ENCODE results near the gene CATSPER1. TPM values are rescaled to one million over a fixed set of nuclear protein-coding genes. Genes with fewer than 3 reads are reported as not detected.

Gene CATSPER1
- total RNA-seq, 1 donor from 2014 or later: not detected

GRCh38 chr11:66042227-66042995 lies 16.1 kb upstream of the CATSPER1 start:
- intact Hi-C loops (cut with micrococcal nuclease): no loop called here
- Histone ChIP-seq H3K36me3 (no peaks in the 10 kb centered on the region), H3K9me3 (replicated peaks) (no peaks in the 10 kb centered on the region), H3K27me3 (ENCODE audit: low read depth) (peaks cover 14% of the 10 kb centered on the region), H3K27ac (replicated peaks) (no peak overlapping the region), H3K4me1 (peaks cover 11% of the 10 kb centered on the region), H3K4me3 (no peak overlapping the region)
- no peak for DNase-seq
- TF ChIP-seq, protein P1, sequence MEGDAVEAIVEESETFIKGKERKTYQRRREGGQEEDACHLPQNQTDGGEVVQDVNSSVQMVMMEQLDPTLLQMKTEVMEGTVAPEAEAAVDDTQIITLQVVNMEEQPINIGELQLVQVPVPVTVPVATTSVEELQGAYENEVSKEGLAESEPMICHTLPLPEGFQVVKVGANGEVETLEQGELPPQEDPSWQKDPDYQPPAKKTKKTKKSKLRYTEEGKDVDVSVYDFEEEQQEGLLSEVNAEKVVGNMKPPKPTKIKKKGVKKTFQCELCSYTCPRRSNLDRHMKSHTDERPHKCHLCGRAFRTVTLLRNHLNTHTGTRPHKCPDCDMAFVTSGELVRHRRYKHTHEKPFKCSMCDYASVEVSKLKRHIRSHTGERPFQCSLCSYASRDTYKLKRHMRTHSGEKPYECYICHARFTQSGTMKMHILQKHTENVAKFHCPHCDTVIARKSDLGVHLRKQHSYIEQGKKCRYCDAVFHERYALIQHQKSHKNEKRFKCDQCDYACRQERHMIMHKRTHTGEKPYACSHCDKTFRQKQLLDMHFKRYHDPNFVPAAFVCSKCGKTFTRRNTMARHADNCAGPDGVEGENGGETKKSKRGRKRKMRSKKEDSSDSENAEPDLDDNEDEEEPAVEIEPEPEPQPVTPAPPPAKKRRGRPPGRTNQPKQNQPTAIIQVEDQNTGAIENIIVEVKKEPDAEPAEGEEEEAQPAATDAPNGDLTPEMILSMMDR (IDR thresholded peaks at IDR 0.05; ENCODE audit: borderline replicate concordance): no peak

DNA sequence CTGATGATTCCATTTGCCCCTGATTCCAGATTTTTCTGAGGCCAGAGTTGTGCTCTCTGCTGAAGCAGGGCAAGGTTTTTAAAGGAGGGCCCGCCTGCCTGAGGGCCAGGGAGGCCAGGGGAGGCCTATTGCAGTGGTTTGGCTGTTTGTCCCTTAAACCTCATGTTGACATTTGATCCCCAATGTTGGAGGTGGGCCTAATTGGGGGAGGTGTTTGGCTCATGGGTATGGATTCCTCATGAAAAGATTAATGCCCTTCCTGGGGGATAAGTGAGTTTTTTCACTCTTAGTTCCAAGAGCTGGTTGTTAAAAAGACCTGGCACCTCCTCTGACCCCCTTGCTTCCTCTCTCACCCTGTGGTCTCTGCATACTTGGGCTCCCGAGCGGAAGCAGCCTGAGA lies 13.5 kb upstream of the CATSPER1 start:
- peaks cover 5% of the 10 kb centered on the region for H3K4me1 ChIP-seq
- peaks cover 4% of the 10 kb centered on the region for H3K27me3 ChIP-seq (ENCODE audit: low read depth)
- H3K9me3 ChIP-seq (replicated peaks): no peaks in the 10 kb centered on the region
- no peaks in the 10 kb centered on the region for H3K36me3 ChIP-seq
- TF ChIP-seq, protein P1 (IDR thresholded peaks at IDR 0.05; ENCODE audit: borderline replicate concordance): no peak
- DNase-seq: no peak
- H3K27ac ChIP-seq (replicated peaks): no peak overlapping the region
- H3K4me3 ChIP-seq: no peak overlapping the region
- intact Hi-C loops (cut with micrococcal nuclease): no loop called here

DNA sequence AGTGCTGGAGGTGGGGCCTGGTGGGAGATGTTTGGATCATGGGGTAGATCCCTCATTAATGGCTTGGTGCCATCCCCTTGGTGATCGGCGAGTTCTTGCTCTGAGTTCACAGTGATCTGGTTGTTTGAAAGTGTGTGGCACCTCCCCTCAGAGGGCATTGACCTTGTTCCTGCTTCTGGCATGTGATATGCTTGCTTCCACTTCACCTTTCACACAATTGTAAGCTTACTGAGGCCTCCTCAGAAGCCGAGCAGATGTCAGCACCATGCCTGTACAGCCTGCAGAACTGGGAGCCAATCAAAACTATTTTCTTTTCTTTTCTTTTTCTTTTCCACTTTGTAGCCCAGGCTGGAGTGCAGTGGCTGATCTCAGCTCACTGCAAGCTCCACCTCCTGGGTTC lies 11.0 kb upstream of the CATSPER1 start:
- H3K27me3 ChIP-seq (ENCODE audit: low read depth): peaks cover 4% of the 10 kb centered on the region
- no peak overlapping the region for H3K27ac ChIP-seq (replicated peaks)
- no peaks in the 10 kb centered on the region for H3K9me3 ChIP-seq (replicated peaks)
- intact Hi-C loops (cut with micrococcal nuclease): no loop called here
- DNase-seq: no peak
- H3K36me3 ChIP-seq: no peaks in the 10 kb centered on the region
- H3K4me3 ChIP-seq: no peak overlapping the region
- H3K4me1 ChIP-seq: peaks cover 5% of the 10 kb centered on the region
- TF ChIP-seq, protein P1 (IDR thresholded peaks at IDR 0.05; ENCODE audit: borderline replicate concordance): no peak

GRCh38 chr11:66036334-66036710 lies 10.0 kb upstream of the CATSPER1 start:
- TF ChIP-seq, protein P1 (IDR thresholded peaks at IDR 0.05; ENCODE audit: borderline replicate concordance): no peak
- peaks cover 4% of the 10 kb centered on the region for H3K27me3 ChIP-seq (ENCODE audit: low read depth)
- H3K4me3 ChIP-seq: no peak overlapping the region
- no peak for DNase-seq
- peaks cover 5% of the 10 kb centered on the region for H3K4me1 ChIP-seq
- H3K27ac ChIP-seq (replicated peaks): no peak overlapping the region
- H3K36me3 ChIP-seq: no peaks in the 10 kb centered on the region
- H3K9me3 ChIP-seq (replicated peaks): no peaks in the 10 kb centered on the region
- intact Hi-C loops (cut with micrococcal nuclease): no loop called here

DNA sequence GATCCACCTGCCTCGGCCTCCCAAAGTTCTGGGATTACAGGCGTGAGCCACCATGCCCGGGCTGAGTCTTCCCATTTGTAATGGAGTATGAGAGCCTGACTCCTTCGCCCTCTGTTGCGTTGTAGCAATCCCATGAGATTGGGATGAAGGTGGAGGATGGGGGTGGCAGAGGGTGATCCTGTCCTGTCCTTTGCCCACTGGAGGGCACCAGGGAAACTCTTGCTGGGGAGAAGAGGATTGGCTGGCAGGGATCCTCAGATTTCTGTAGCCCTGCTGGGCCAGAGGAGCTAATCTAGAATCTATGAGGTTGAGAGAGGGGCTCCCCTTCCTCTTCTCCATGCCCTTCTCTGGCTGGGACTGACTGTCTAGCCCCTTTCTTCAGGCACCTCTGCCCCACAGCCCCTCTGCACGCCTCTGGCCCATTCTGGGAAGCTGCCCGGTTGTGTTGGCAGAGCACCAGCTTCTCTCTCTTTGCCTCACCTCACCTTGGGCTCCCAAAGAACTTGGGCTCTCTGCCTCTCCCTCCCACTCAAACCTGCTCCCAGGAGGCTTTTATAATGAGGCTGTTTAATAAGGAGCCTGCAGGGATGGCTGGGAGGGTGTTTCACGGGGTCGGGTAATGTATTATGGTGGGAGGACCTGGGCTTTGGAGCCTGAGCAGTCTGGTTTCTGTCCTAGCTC lies 9.5 kb upstream of the CATSPER1 start:
- no peak for DNase-seq
- H3K27ac ChIP-seq (replicated peaks): no peak overlapping the region
- H3K36me3 ChIP-seq: no peaks in the 10 kb centered on the region
- TF ChIP-seq, protein P1 (IDR thresholded peaks at IDR 0.05; ENCODE audit: borderline replicate concordance): no peak
- no peak overlapping the region for H3K4me3 ChIP-seq
- H3K4me1 ChIP-seq: peaks cover 5% of the 10 kb centered on the region
- H3K9me3 ChIP-seq (replicated peaks): no peaks in the 10 kb centered on the region
- intact Hi-C loops (cut with micrococcal nuclease): no loop called here
- peaks cover 4% of the 10 kb centered on the region for H3K27me3 ChIP-seq (ENCODE audit: low read depth)
